Uterus (tissue), 2 donors: Measurements from ENCODE around the gene IL22.

Experiments
- CTCF ChIP-seq, 4 experiments: fragments of 200-600 bp in 2 of 4; fragments of 450-650 bp in 2 of 4; sonication (generic) in 2 of 4; IDR thresholded peaks; one replicate each; pipeline ENCODE4 v1.5.1; 2016 to 2019; ENCODE audit warnings: antibody characterized with exemption in 4 of 4, mild to moderate bottlenecking in 2 of 4, moderate library complexity in 1 of 4
- POLR2A ChIP-seq, 2 donors: fragments of 450-650 bp; IDR thresholded peaks; one replicate each; pipeline ENCODE4 v1.6.1; 2016; ENCODE audit warnings: antibody characterized with exemption in 2 of 2, mild to moderate bottlenecking in 1 of 2, moderate library complexity in 1 of 2

DNA sequence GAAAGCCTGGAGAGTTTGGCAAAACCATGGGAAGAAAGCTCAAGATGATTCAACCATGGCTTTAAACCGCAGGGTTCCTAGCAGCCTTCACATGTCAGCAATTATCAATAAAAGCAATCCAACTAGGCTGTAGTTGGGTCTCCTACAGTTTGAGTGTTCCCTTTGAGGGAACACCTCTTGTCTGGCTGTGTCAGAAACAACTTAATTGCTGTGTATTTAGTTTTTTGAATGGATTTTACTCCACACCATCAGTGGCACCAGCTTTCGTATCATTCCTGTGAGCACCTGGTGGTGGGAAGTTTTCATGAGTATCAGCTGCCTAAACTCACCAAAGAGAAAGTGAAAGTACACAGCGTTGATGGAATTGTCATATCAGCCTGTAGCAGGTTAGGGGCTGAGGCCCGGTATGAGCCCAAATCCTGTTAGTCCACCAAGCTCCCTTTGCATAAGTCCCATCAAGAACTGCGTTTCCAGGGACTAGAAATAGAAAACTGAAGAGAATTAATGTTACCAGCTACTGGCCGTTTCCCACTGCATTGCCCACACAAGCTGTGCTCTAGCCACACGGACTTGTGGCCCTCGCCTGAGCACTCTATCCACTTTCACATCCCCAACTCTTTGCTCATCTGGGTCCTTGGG is 16.9 kb downstream of the IL22 start:
- TF ChIP-seq POLR2A (IDR thresholded peaks at IDR 0.05) (no peak), CTCF (IDR thresholded peaks at IDR 0.05) (no peak)
